CD8-positive, alpha-beta memory T cell (primary cell): Measurements from ENCODE around the gene NT5C3B. TPM values are rescaled to one million over a fixed set of nuclear protein-coding genes. Genes with fewer than 3 reads are reported as not detected.

Source experiments
- CTCF ChIA-PET: fragments of 350-600 bp; sonication (Branson Sonifier 250); formaldehyde crosslinking; loops from one replicate; lab custom pipeline; 2021; ENCODE audit warnings: antibody characterized with exemption; lab: Charles Lee
- POLR2A ChIA-PET: fragments of 350-600 bp; sonication (Branson Sonifier 250); formaldehyde crosslinking; loops from one replicate; lab custom pipeline; 2021; ENCODE audit warnings: antibody characterized with exemption; lab: Charles Lee
- DNase-seq, 5 donors: peaks; one replicate each; pipeline versions ENCODE4 v3.0.0 to v3.0.0-alpha.2; 2020 to 2022; ENCODE audit warnings: mixed read lengths in 1 of 5
- H3K27ac ChIP-seq: one replicate; pipeline ENCODE4 v1.7.0; 2013; ENCODE audit warnings: low read depth, mild to moderate bottlenecking, low read length, moderate library complexity
- H3K27me3 ChIP-seq: 2 replicates; pipeline ENCODE4 v1.7.0; 2013; ENCODE audit warnings: low read length, mild to moderate bottlenecking; ENCODE audit not compliant: insufficient read depth, poor library complexity, severe bottlenecking
- H3K36me3 ChIP-seq: 2 replicates; pipeline ENCODE4 v1.7.0; 2013; ENCODE audit warnings: mild to moderate bottlenecking, low read length, moderate library complexity; ENCODE audit not compliant: insufficient read depth
- H3K4me1 ChIP-seq: 2 replicates; pipeline ENCODE4 v1.7.0; 2013; ENCODE audit warnings: mild to moderate bottlenecking, low read length, moderate library complexity; ENCODE audit not compliant: insufficient read depth
- H3K4me3 ChIP-seq: 2 replicates; pipeline ENCODE4 v1.7.0; 2013; ENCODE audit warnings: mild to moderate bottlenecking, low read length
- H3K9me3 ChIP-seq: 2 replicates; pipeline ENCODE4 v1.7.0; 2013; ENCODE audit warnings: mild to moderate bottlenecking, low read length
- H3K27ac Mint-ChIP-seq, 8 donors: one replicate each; pipeline ENCODE4 v1.8.0; 2020 to 2021; ENCODE audit warnings: mixed read lengths in 8 of 8, mild to moderate bottlenecking in 6 of 8, inconsistent platforms in 3 of 8, moderate library complexity in 3 of 8
- H3K27me3 Mint-ChIP-seq, 2 donors: one replicate each; pipeline ENCODE4 v1.8.0; 2020 to 2021; ENCODE audit warnings: mixed read lengths in 2 of 2, mild to moderate bottlenecking in 1 of 2, moderate library complexity in 1 of 2
- H3K36me3 Mint-ChIP-seq, 3 donors: one replicate each; pipeline ENCODE4 v1.8.0; 2020 to 2021; ENCODE audit warnings: mixed read lengths in 3 of 3, inconsistent platforms in 1 of 3, mild to moderate bottlenecking in 1 of 3
- H3K4me1 Mint-ChIP-seq, 3 donors: one replicate each; pipeline ENCODE4 v1.8.0; 2020 to 2021; ENCODE audit warnings: mixed read lengths in 3 of 3, inconsistent platforms in 1 of 3, mild to moderate bottlenecking in 1 of 3
- H3K4me3 Mint-ChIP-seq, 7 donors: one replicate each; pipeline ENCODE4 v1.8.0; 2020 to 2021; ENCODE audit warnings: mixed read lengths in 7 of 7, mild to moderate bottlenecking in 6 of 7, moderate library complexity in 4 of 7, inconsistent platforms in 2 of 7
- H3K9me3 Mint-ChIP-seq, 5 donors: one replicate each; pipeline ENCODE4 v1.8.0; 2020 to 2022; ENCODE audit warnings: mixed read lengths in 5 of 5, mild to moderate bottlenecking in 3 of 5, moderate library complexity in 2 of 5, inconsistent platforms in 1 of 5
- polyA plus RNA-seq: library from polyadenylated mRNA; unstranded; fragments of 300-500 nt; fragmentation: Illumina TruSeq; gene quantifications from one replicate; pipeline ENCODE4 v1.2.3, GENCODE V29; 2021
- total RNA-seq, 2 experiments: library from RNA; stranded (reverse); gene quantifications; one replicate each; pipeline ENCODE4 v1.2.3, GENCODE V29; 2021

The NT5C3B gene
- total and polyA plus RNA-seq, 3 experiments from 2014 or later: 45.0 to 50.2 (median 48.5) TPM

- Histone ChIP-seq H3K27ac (no peak overlapping the region), H3K9me3 (no peaks in the 10 kb centered on the region), H3K27me3 (no peaks in the 10 kb centered on the region), H3K4me3 (no peak overlapping the region), H3K36me3 (no peaks in the 10 kb centered on the region), H3K4me1 (no peaks in the 10 kb centered on the region)
- peaks cover 4 to 8% of the 10 kb centered on the region in 2 donors for H3K27me3 Mint-ChIP-seq
- H3K9me3 Mint-ChIP-seq: no peaks in the 10 kb centered on the region
- H3K27ac Mint-ChIP-seq: no peak overlapping the region
- peaks cover 4 to 6% (median 5%) of the 10 kb centered on the region in 3 donors for H3K4me1 Mint-ChIP-seq
- no peak overlapping the region for H3K4me3 Mint-ChIP-seq
- peaks cover 0 to 3% (median 0%) of the 10 kb centered on the region in 3 donors for H3K36me3 Mint-ChIP-seq
- CTCF ChIA-PET: interaction anchor here (2.1 to 2.2 kb wide), 2 partner anchors 8 to 66 kb away, joined by 12 to 15 read pairs; partner anchors contain the start of gene P3H4
- POLR2A ChIA-PET: interaction anchor here (1.5 kb wide), 1 partner anchor 8 kb away, joined by 3 read pairs; the partner anchor contains the start of gene P3H4
- DNase-seq: no peak
These were observed 32.7 kb downstream of the NT5C3B start for GRCh38 chr17:41803049-41804020.

DNA sequence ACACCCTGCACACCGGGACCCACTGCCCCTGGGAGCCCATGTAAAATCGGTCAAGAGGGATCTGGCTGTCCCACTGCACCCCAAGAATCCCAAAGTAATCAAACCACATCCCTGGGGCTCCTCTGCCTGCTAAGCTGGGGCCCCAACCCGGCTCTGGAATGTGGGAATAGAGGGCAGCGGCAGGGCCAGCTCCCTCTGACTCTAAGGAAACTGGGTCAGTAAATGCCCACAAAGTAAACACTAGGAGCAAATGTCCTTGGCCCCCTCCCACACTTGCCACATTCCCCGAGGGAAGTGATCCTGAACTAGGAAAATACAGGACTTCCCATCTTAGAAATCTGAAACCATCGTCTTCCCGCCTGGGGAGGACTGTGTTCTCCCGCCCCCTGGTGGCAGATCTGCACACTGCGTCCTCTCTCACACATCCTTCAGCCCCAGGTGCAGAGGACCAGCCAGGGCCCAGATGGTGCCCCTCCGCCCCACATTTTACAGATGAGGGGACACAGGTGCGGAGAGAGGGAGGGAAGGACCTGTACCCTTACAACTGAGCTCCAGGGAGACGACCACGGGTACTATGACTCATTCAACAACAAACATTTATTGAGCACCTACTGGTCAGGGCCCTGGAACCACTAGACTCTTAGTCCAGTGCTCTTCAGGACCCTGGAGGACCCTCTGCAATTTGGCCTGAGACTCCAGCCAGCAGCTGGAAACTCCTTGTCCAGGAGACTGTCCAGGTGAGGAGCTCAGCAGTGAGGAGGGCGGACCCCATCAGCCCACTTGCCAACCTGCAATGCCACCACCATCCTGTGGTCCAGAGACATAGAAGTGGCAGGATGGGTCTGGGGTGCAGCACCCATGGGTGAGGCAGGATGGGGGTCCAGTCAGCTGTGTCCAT, 34.4 kb downstream of the NT5C3B start:
- peaks cover 0 to 2% (median 0%) of the 10 kb centered on the region in 3 donors for H3K36me3 Mint-ChIP-seq
- peaks cover 6 to 8% of the 10 kb centered on the region in 2 donors for H3K27me3 Mint-ChIP-seq
- H3K9me3 Mint-ChIP-seq: no peaks in the 10 kb centered on the region
- peaks cover 4 to 6% (median 5%) of the 10 kb centered on the region in 3 donors for H3K4me1 Mint-ChIP-seq
- Histone ChIP-seq H3K36me3 (no peaks in the 10 kb centered on the region), H3K27ac (no peak overlapping the region), H3K27me3 (no peaks in the 10 kb centered on the region), H3K4me1 (no peaks in the 10 kb centered on the region), H3K4me3 (no peak overlapping the region), H3K9me3 (no peaks in the 10 kb centered on the region)
- POLR2A ChIA-PET: interaction anchor here (1.5 kb wide), 1 partner anchor 10 kb away, joined by 3 read pairs; the partner anchor contains the start of gene P3H4
- peak; percentile 52 to 76 (median 61) for DNase-seq
- no peak overlapping the region for H3K4me3 Mint-ChIP-seq
- CTCF ChIA-PET: interaction anchor here (0.7 to 2.2 kb wide), 16 partner anchors 9 to 92 kb away, joined by 3 to 15 read pairs (median 4); partner anchors contain the start of genes KLHL11 and P3H4
- H3K27ac Mint-ChIP-seq: peak overlapping the region in 5 of 8 donors; percentile 25 to 42 (median 35)

- H3K27ac ChIP-seq: no peak overlapping the region
- POLR2A ChIA-PET: no interaction called here
- no peak overlapping the region for H3K27ac Mint-ChIP-seq
- H3K4me3 ChIP-seq: no peak overlapping the region
- CTCF ChIA-PET: interaction anchor here (0.7 to 2.2 kb wide), 13 partner anchors 11 to 75 kb away, joined by 3 to 15 read pairs (median 4); partner anchors contain the start of genes KLHL11 and P3H4
- H3K4me1 Mint-ChIP-seq: peaks cover 4 to 6% (median 5%) of the 10 kb centered on the region in 3 donors
- peaks cover 5 to 8% of the 10 kb centered on the region in 2 donors for H3K27me3 Mint-ChIP-seq
- H3K4me1 ChIP-seq: no peaks in the 10 kb centered on the region
- no peak overlapping the region for H3K4me3 Mint-ChIP-seq
- no peaks in the 10 kb centered on the region for H3K36me3 Mint-ChIP-seq
- DNase-seq: no peak
- no peaks in the 10 kb centered on the region for H3K27me3 ChIP-seq
- no peaks in the 10 kb centered on the region for H3K9me3 ChIP-seq
- no peaks in the 10 kb centered on the region for H3K9me3 Mint-ChIP-seq
- no peaks in the 10 kb centered on the region for H3K36me3 ChIP-seq
These were observed 35.2 kb downstream of the NT5C3B start for GRCh38 chr17:41800601-41801373.

DNA sequence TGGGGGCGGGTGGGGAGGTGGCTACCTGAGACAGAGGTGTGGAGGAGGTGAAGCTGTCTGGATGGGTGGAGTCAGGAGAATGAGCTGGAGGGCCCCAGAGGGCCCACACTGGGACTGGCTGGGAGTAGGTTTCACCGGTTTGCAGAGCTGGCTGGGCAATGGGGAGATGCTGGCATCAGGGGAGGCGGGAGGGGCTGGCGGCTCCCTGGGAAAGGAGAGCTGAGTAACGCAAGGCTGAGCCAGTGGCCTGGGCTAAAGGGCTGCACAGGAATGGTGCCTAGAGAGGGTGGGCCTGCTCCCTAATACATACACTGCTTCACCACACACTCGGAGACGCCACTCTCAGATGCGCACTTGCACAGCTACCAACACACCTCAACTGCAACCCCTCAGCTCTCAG, 36.7 kb downstream of the NT5C3B start:
- no peaks in the 10 kb centered on the region for H3K36me3 Mint-ChIP-seq
- no peak overlapping the region for H3K27ac Mint-ChIP-seq
- H3K36me3 ChIP-seq: no peaks in the 10 kb centered on the region
- ChIA-PET POLR2A (no interaction called here), CTCF (interaction anchor here (0.8 to 2.0 kb wide), 2 partner anchors 12 to 137 kb away, joined by 3 to 9 read pairs; partner anchors contain the start of gene P3H4)
- no peak overlapping the region for H3K4me3 Mint-ChIP-seq
- no peaks in the 10 kb centered on the region for H3K9me3 ChIP-seq
- no peak overlapping the region for H3K27ac ChIP-seq
- H3K4me1 ChIP-seq: no peaks in the 10 kb centered on the region
- DNase-seq: no peak
- H3K27me3 Mint-ChIP-seq: peaks cover 5 to 8% of the 10 kb centered on the region in 2 donors
- H3K9me3 Mint-ChIP-seq: no peaks in the 10 kb centered on the region
- peaks cover 4 to 6% (median 5%) of the 10 kb centered on the region in 3 donors for H3K4me1 Mint-ChIP-seq
- no peaks in the 10 kb centered on the region for H3K27me3 ChIP-seq
- no peak overlapping the region for H3K4me3 ChIP-seq

DNA sequence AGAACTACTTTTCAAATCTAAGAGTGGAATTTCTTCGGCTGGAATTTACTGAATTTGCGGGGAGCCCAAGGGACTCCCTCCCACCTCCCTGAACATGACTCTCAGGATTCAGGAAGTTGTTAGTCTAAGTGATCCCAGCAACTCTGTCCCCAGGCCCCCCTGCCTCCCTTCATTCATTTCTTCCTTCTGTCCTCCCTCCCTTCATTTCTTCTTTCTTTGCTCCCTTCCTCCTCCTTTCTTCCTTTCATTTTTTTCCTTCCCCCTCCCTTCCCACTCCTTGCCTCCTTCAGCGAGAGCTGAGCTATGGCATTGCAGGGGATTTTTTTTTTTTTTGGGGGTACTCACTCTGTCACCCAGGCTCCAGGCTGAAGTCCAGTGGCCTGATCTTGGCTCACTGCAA, 38.7 kb downstream of the NT5C3B start:
- H3K4me1 Mint-ChIP-seq: peaks cover 4 to 6% (median 5%) of the 10 kb centered on the region in 3 donors
- no peaks in the 10 kb centered on the region for H3K9me3 Mint-ChIP-seq
- peaks cover 5 to 8% of the 10 kb centered on the region in 2 donors for H3K27me3 Mint-ChIP-seq
- no peak overlapping the region for H3K4me3 Mint-ChIP-seq
- H3K4me1 ChIP-seq: no peaks in the 10 kb centered on the region
- H3K9me3 ChIP-seq: no peaks in the 10 kb centered on the region
- H3K27me3 ChIP-seq: no peaks in the 10 kb centered on the region
- ChIA-PET POLR2A (no interaction called here), CTCF (interaction anchor here (0.7 kb wide), 1 partner anchor 60 kb away, joined by 3 read pairs; no protein-coding TSS in a partner anchor)
- no peaks in the 10 kb centered on the region for H3K36me3 Mint-ChIP-seq
- H3K27ac Mint-ChIP-seq: no peak overlapping the region
- DNase-seq: no peak
- no peak overlapping the region for H3K27ac ChIP-seq
- H3K4me3 ChIP-seq: no peak overlapping the region
- H3K36me3 ChIP-seq: no peaks in the 10 kb centered on the region

GRCh38 chr17:41796121-41796895, 39.7 kb downstream of the NT5C3B start:
- H3K36me3 ChIP-seq: no peaks in the 10 kb centered on the region
- no peaks in the 10 kb centered on the region for H3K9me3 Mint-ChIP-seq
- H3K4me3 Mint-ChIP-seq: no peak overlapping the region
- H3K36me3 Mint-ChIP-seq: no peaks in the 10 kb centered on the region
- H3K27me3 ChIP-seq: no peaks in the 10 kb centered on the region
- H3K4me1 Mint-ChIP-seq: peaks cover 0 to 2% (median under 1%) of the 10 kb centered on the region in 3 donors
- CTCF ChIA-PET: interaction anchor here (1.4 kb wide), 1 partner anchor 11 kb away, joined by 3 read pairs; no protein-coding TSS in a partner anchor
- H3K9me3 ChIP-seq: no peaks in the 10 kb centered on the region
- no peak for DNase-seq
- H3K27ac Mint-ChIP-seq: peak overlapping the region in 1 of 8 donors; percentile 82
- H3K4me3 ChIP-seq: no peak overlapping the region
- POLR2A ChIA-PET: no interaction called here
- H3K27me3 Mint-ChIP-seq: peaks cover 2 to 8% of the 10 kb centered on the region in 2 donors
- H3K4me1 ChIP-seq: no peaks in the 10 kb centered on the region
- H3K27ac ChIP-seq: no peak overlapping the region
